Vagina (tissue), 2 donors: Measurements from ENCODE around the gene MSH5.

ENCODE experiments used
- POLR2A ChIP-seq, 2 donors: fragments of 450-650 bp; IDR thresholded peaks; one replicate each; pipeline ENCODE4 v1.6.1; 2017; ENCODE audit warnings: antibody characterized with exemption in 2 of 2, mild to moderate bottlenecking in 2 of 2, moderate library complexity in 2 of 2
- POLR2AphosphoS5 ChIP-seq, 2 donors: sonication (generic); formaldehyde crosslinking; IDR thresholded peaks; one replicate each; pipeline ENCODE4 v1.9.0; 2017; ENCODE audit warnings: antibody characterized with exemption in 2 of 2, mild to moderate bottlenecking in 2 of 2, low read depth in 1 of 2; ENCODE audit not compliant: insufficient read depth in 1 of 2
- TF ChIP-seq, protein P1 (sequence below), 3 experiments: fragments of 450-650 bp in 2 of 3; fragments of 200-600 bp in 1 of 3; sonication (generic) in 1 of 3; IDR thresholded peaks; one replicate each; pipeline ENCODE4 v1.5.1; 2017 to 2019; ENCODE audit warnings: antibody characterized with exemption in 3 of 3, mild to moderate bottlenecking in 2 of 3, moderate library complexity in 2 of 3

DNA sequence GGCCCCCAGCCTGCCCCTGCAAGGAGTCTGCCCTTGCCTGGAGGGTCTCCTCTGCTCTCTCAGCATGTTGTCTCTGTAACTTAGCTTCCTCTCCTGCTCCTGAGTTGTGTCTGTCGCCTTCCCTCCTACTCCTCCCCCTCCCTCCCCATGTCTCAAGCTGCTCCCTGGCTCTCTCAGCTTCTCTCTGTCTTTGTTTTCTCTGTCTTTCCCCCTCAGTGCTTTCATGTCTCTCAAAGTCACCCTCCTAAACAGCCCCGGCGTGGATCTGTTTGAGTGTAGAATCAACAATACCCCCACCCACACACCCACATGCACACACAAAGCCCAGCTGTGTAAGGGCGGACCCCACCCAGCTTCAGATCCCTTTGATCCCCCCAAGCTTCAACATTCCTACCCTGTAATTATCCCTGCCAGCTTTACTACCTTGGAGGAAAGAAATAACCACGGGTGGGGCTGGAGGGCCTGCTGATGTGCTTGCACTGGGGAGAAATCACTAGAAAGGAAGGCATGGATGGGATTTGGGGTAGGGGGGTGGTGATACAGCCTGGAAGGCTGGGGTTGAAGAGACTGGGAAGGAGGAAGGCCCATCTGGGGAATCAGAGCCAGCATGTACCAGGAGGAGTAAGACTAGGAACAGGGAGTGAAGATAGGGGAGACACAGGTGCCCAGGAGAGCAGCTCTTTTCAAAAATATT lies 25.7 kb upstream of the MSH5 start:
- TF ChIP-seq POLR2A (IDR thresholded peaks at IDR 0.05) (no peak), POLR2AphosphoS5 (IDR thresholded peaks at IDR 0.05; ENCODE audit: insufficient read depth in 1 of 2, low read depth in 1 of 2) (no peak)
- TF ChIP-seq, protein P1, sequence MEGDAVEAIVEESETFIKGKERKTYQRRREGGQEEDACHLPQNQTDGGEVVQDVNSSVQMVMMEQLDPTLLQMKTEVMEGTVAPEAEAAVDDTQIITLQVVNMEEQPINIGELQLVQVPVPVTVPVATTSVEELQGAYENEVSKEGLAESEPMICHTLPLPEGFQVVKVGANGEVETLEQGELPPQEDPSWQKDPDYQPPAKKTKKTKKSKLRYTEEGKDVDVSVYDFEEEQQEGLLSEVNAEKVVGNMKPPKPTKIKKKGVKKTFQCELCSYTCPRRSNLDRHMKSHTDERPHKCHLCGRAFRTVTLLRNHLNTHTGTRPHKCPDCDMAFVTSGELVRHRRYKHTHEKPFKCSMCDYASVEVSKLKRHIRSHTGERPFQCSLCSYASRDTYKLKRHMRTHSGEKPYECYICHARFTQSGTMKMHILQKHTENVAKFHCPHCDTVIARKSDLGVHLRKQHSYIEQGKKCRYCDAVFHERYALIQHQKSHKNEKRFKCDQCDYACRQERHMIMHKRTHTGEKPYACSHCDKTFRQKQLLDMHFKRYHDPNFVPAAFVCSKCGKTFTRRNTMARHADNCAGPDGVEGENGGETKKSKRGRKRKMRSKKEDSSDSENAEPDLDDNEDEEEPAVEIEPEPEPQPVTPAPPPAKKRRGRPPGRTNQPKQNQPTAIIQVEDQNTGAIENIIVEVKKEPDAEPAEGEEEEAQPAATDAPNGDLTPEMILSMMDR (IDR thresholded peaks at IDR 0.05), result no peak
